ENCODE data around the gene RASGRF1.

The RASGRF1 gene

DNA sequence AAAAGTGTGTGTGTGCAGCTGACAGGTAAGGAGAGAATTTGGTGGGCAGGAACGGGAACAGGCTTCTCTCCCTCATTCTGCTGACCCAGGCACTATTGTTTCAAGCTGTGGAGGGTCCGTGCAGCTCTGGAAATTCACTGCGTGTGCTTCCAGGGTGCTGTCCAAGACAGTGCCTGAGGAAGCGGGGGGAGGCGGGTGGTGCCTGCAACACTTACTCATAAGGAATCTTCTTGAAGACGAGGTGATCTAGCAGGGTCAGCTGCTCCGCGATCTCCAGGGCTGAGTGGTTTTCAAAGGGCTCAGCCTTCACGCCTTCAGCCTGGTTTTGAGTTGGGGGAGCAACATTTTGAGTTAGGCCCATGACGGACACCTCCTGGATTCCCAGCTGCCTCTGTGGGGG is 99.1 kb downstream of the RASGRF1 start:
- TF ChIP-seq, protein P1, sequence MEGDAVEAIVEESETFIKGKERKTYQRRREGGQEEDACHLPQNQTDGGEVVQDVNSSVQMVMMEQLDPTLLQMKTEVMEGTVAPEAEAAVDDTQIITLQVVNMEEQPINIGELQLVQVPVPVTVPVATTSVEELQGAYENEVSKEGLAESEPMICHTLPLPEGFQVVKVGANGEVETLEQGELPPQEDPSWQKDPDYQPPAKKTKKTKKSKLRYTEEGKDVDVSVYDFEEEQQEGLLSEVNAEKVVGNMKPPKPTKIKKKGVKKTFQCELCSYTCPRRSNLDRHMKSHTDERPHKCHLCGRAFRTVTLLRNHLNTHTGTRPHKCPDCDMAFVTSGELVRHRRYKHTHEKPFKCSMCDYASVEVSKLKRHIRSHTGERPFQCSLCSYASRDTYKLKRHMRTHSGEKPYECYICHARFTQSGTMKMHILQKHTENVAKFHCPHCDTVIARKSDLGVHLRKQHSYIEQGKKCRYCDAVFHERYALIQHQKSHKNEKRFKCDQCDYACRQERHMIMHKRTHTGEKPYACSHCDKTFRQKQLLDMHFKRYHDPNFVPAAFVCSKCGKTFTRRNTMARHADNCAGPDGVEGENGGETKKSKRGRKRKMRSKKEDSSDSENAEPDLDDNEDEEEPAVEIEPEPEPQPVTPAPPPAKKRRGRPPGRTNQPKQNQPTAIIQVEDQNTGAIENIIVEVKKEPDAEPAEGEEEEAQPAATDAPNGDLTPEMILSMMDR (conservative IDR thresholded peaks at IDR 0.05; ENCODE audit: low read depth, low read length), result no peak
- H3K4me3 ChIP-seq (ENCODE audit: low read length), result no peak overlapping the region
- no peak for DNase-seq (ENCODE audit: low read depth)

DNA sequence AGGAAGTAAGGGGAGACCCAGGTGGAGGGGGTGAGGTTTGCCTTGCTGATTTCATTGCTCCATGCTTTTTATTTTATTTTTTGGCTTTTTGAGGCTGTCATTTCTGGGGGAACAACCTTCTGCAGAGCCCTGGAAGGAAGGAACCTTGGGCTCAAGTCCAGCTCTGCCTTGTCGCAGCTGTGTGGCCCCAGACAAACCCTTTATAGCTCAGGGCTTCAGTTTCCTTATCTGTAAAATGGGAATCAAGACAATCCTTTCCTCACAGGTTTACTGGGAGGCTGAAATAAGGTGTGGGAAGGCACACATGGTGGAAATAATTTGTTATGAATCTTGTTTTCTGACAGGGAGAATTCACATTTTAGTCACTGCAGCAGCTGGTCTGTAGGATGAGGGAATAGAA is 100.3 kb downstream of the RASGRF1 start:
- TF ChIP-seq, protein P1 (conservative IDR thresholded peaks at IDR 0.05; ENCODE audit: low read depth, low read length), result no peak
- no peak overlapping the region for H3K4me3 ChIP-seq (ENCODE audit: low read length)
- no peak for DNase-seq (ENCODE audit: low read depth)

DNA sequence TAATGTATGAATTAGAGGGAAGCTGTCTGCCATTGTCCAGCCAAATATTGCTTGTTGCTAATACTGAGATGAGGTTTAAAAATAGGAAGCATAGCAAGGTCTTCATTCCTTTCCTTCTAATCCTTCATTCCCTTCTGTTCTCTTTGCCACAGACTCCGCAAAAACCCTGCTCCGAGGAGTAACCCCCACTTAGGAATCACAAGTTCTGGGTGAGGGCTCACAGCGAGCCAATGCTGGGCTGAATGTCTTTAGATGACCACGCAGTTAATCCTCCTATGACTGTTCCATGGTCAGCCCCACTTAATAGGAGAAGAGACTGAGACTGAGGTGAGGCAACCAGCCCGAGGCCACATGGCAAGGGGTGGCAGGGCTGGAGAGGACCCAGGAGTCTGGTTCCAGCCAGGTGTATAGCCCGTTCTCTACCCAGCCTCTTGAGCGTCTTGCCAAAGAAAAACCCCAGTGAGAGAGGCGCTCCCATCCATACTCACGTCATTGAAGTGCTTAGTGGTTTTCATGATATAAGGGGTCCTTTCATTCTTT is 100.8 kb downstream of the RASGRF1 start:
- H3K4me3 ChIP-seq (ENCODE audit: low read length), result no peak overlapping the region
- TF ChIP-seq, protein P1 (conservative IDR thresholded peaks at IDR 0.05; ENCODE audit: low read depth, low read length), result no peak
- DNase-seq (ENCODE audit: low read depth), result peak; percentile 94

DNA sequence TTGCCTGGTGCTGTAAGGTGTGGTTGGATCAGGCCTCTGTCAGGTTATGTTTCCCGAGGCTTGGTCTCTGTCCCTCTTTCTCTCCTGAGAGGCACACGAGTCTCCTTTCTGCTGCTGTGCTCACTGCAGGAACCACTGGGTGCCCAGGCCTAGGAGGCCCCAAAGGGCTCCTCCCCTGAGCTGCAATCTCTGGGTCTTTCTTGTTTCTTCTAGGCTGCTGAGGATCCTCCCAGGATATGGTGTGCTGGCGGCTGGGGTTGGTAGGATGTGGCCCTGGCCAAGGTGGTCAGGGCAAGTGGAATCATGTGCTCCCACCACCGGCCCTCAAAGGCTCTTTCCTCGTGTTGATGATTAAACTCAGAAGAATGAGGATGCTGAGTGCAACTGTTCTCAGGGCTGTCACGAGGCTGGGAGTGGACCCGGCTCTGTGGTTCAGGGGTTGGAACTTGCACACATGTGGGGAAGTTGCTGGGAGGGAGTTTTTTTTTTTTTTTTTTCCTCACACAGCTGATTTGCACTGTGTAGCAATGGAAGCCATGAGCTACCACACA is 102.1 kb downstream of the RASGRF1 start:
- H3K4me3 ChIP-seq (ENCODE audit: low read length), result no peak overlapping the region
- TF ChIP-seq, protein P1 (conservative IDR thresholded peaks at IDR 0.05; ENCODE audit: low read depth, low read length), result no peak
- DNase-seq (ENCODE audit: low read depth), result peak; percentile 100

DNA sequence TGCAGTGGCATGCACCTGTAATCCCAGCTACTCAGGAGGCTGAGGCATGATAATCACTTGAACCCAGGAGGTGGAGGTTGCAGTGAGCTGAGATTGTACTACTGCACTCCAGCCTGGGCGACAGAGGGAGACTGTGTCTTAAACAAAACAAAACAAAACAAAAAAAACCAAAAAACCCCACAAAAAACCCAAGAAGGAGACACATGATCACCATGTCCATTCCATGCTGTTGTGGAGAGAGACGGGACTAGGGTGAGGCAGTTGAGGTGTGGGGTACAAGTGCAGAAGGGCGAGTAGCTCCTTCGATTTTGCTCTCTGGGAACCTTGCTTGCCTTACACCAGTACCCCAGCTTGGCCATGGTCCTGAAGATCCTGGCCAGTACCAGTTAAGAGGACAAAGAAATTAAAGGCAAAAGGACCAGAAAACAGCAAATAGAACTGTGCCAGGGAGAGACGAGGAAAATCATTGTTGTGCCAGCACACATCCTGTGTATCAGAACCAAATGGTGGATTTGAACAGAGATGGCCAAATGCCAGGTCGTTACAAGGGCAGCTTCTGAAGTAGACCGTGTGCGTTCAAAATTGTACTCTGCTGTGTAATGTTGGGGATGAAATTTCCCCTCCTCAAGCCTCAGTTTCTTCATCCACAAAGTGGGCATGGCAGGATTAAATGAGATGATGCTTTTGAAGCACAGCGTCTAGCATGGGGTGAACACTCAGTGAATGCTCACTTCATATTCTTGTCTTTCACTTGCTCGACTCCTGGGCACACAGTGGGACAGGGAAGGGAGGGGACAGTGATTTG is 102.8 kb downstream of the RASGRF1 start:
- TF ChIP-seq, protein P1 (conservative IDR thresholded peaks at IDR 0.05; ENCODE audit: low read depth, low read length), result no peak
- no peak overlapping the region for H3K4me3 ChIP-seq (ENCODE audit: low read length)
- DNase-seq (ENCODE audit: low read depth), result peak; percentile 34

DNA sequence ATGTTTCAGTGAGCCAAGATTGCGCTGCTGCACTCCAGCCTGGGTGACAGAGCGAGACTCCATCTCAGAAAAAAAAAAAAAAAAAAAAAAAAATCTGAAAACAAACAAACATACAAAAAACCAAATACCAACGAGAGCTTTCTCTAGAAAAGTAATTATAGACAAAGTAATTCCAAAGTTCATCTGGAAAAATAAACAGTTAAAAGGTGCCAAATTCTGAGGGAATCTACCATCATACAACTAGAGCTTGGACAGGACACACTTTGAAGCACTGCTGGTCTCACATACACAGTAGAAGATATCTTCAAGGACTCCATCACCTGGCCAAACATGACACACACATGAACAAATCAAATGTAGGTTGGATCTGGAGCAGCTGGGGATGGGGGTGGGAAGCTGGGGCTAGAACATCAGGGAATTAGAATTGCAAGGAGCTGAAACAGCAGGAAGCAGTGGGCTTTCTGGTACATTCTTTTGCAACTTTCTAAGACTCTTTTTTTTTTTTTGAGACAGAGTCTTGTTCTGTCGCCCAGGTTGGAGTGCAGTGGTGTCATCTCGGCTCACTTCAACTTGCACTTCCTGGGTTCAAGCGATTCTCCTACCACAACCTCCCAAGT is 104.6 kb downstream of the RASGRF1 start:
- TF ChIP-seq, protein P1 (conservative IDR thresholded peaks at IDR 0.05; ENCODE audit: low read depth, low read length), result no peak
- no peak overlapping the region for H3K4me3 ChIP-seq (ENCODE audit: low read length)
- DNase-seq (ENCODE audit: low read depth), result no peak
